Measurements from ENCODE around the gene ZYG11A.
A peak's percentile ranks its signal among the peaks of the same experiment; 100 is the strongest.
"Not testable (repeated sequence)": the region's sequence is repeated elsewhere in the genome, so short reads cannot be mapped to it uniquely, and the experiment has no call there.

The ZYG11A gene

GRCh38 chr1:52842643-52843310 is at the start of gene ZYG11A:
ZYG11A (plus strand) TSS chr1:52842760; CDS start chr1:52842884, 124 bp downstream.
- peak within 1 kb of the TSS; percentile 70 for H3K4me3 ChIP-seq (ENCODE audit: low read depth, low read length)
- CTCF ChIA-PET: interaction anchor here (0.7 to 1.6 kb wide), 11 partner anchors 9 to 352 kb away, joined by 3 to 6 read pairs (median 4); no protein-coding TSS in a partner anchor
- DNase-seq (ENCODE audit: low read depth, low spot score): no peak
- TF ChIP-seq, protein P1, sequence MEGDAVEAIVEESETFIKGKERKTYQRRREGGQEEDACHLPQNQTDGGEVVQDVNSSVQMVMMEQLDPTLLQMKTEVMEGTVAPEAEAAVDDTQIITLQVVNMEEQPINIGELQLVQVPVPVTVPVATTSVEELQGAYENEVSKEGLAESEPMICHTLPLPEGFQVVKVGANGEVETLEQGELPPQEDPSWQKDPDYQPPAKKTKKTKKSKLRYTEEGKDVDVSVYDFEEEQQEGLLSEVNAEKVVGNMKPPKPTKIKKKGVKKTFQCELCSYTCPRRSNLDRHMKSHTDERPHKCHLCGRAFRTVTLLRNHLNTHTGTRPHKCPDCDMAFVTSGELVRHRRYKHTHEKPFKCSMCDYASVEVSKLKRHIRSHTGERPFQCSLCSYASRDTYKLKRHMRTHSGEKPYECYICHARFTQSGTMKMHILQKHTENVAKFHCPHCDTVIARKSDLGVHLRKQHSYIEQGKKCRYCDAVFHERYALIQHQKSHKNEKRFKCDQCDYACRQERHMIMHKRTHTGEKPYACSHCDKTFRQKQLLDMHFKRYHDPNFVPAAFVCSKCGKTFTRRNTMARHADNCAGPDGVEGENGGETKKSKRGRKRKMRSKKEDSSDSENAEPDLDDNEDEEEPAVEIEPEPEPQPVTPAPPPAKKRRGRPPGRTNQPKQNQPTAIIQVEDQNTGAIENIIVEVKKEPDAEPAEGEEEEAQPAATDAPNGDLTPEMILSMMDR (IDR thresholded peaks at IDR 0.05; ENCODE audit: insufficient read depth, low read length, missing control alignments): peak; percentile 46
- POLR2A ChIA-PET: no interaction called here

DNA sequence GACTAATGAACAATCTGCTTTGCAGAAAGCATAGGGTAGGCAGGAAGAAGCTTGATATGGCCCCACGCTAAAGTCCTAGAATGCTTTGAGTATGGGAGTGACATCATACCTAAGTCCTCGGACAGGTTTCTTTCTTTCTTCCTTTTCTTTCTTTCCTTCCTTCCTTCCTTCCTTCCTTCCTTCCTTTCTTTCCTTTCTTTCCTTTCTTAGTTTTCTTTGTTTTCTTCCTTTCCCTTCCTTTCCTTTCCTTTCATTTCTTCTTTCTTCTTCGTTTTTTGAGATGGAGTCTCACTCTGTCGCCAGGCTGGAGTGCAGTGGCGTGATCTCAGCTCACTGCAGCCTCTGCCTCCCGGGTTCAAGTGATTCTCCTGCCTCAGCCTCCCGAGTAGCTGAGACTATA is 48.8 kb upstream of the ZYG11A start:
- CTCF ChIA-PET: interaction anchor here (0.8 kb wide), 1 partner anchor 11 kb away, joined by 3 read pairs; no protein-coding TSS in a partner anchor
- POLR2A ChIA-PET; DNase-seq (ENCODE audit: low read depth, low spot score); H3K4me3 ChIP-seq (ENCODE audit: low read depth, low read length): not testable (repeated sequence)

GRCh38 chr1:52795464-52795863 is 47.1 kb upstream of the ZYG11A start:
- CTCF ChIA-PET: no interaction called here
- DNase-seq (ENCODE audit: low read depth, low spot score): no peak
- POLR2A ChIA-PET: no interaction called here
- TF ChIP-seq, protein P1 (IDR thresholded peaks at IDR 0.05; ENCODE audit: insufficient read depth, low read length, missing control alignments): no peak
- no peak overlapping the region for H3K4me3 ChIP-seq (ENCODE audit: low read depth, low read length)

- no peak for DNase-seq (ENCODE audit: low read depth, low spot score)
- CTCF ChIA-PET: interaction anchor here (1.6 kb wide), 1 partner anchor 45 kb away, joined by 3 read pairs; the partner anchor contains the start of gene ZYG11A
- H3K4me3 ChIP-seq (ENCODE audit: low read depth, low read length): no peak overlapping the region
- TF ChIP-seq, protein P1 (IDR thresholded peaks at IDR 0.05; ENCODE audit: insufficient read depth, low read length, missing control alignments): no peak
- POLR2A ChIA-PET: no interaction called here
Measured at GRCh38 chr1:52798331-52798730, 44.2 kb upstream of the ZYG11A start.

GRCh38 chr1:52801011-52801410 is 41.5 kb upstream of the ZYG11A start:
- TF ChIP-seq, protein P1 (IDR thresholded peaks at IDR 0.05; ENCODE audit: insufficient read depth, low read length, missing control alignments): no peak
- CTCF ChIA-PET: interaction anchor here (1.1 to 1.4 kb wide), 2 partner anchors 26 to 385 kb away, joined by 3 to 4 read pairs; no protein-coding TSS in a partner anchor
- POLR2A ChIA-PET: no interaction called here
- H3K4me3 ChIP-seq (ENCODE audit: low read depth, low read length): no peak overlapping the region
- no peak for DNase-seq (ENCODE audit: low read depth, low spot score)

DNA sequence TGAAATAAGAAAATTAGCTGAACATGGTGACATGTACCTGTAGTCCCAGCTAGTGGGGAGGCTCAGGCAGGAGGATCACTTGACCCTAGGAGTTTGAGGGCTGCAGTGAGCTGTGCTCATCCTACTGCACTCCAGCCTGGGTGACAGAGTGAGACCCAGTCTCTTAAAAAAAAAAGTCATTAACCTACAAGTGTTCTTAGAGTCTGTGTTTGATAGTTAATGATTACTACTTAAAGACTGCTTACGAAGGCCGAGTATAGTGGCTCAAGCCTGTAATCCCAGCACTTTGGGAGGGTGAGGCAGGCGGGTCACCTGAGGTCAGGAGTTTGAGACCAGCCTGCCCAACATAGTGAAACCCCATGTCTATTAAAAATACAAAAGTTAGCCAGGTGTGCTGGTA is 38.5 kb upstream of the ZYG11A start:
- DNase-seq (ENCODE audit: low read depth, low spot score); POLR2A ChIA-PET; H3K4me3 ChIP-seq (ENCODE audit: low read depth, low read length): not testable (repeated sequence)
- CTCF ChIA-PET: interaction anchor here (0.6 kb wide), 1 partner anchor 17 kb away, joined by 3 read pairs; no protein-coding TSS in a partner anchor

DNA sequence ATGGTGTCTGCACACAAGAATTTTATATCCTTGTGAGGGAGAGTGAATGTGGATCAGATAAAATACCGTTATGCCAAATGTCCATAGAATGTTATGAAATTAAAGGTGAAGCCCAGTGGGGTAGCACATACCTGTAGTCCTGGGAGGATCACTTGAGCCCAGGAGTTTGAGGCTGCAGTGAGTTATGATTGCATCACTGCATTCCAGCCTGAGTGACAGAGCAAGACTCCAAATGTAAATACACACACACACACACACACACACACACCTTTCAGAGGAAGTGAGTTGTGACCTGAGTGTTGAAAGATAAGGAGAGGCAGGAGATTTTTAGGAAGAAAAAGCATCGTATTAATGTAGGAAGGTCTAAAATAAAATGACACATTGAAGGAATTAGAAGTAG is 28.1 kb upstream of the ZYG11A start:
- POLR2A ChIA-PET: no interaction called here

DNA sequence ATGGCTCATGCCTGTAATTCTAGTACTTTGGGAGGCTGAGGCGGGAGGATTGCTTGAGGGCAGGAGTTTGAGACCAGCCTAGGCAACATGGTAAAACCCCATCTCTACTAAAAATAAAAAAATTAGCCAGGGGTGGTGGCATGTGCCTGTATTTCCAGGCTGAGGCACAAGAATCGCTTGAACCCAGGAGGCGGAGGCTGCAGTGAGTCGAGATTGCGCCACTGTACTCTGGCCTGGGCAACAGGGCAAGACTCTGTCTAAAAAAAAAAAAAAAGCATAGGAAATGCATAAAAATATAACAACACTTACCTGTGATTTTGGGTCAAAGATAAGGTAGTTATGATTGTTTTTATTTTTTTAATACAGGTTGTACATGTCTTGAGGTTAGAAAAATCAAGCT is 21.7 kb upstream of the ZYG11A start:
- CTCF ChIA-PET: interaction anchor here (0.6 to 0.8 kb wide), 2 partner anchors 16 to 21 kb away, joined by 3 to 4 read pairs; partner anchors contain the start of gene ZYG11A
- POLR2A ChIA-PET; DNase-seq (ENCODE audit: low read depth, low spot score); H3K4me3 ChIP-seq (ENCODE audit: low read depth, low read length): not testable (repeated sequence)

More for the DNA sequence above, 28.1 kb upstream of the ZYG11A start:
- no peak for DNase-seq (ENCODE audit: low read depth, low spot score)
- TF ChIP-seq, protein P1 (IDR thresholded peaks at IDR 0.05; ENCODE audit: insufficient read depth, low read length, missing control alignments): no peak
- CTCF ChIA-PET: interaction anchor here (2.0 kb wide), 1 partner anchor 12 kb away, joined by 5 read pairs; no protein-coding TSS in a partner anchor
- no peak overlapping the region for H3K4me3 ChIP-seq (ENCODE audit: low read depth, low read length)

Data from AG04449 (cell line).